ENCODE measurements around the gene NAA15.
"Not testable (repeated sequence)": the region's sequence is repeated elsewhere in the genome, so short reads cannot be mapped to it uniquely, and the experiment has no call there.

NAA15 gene

GRCh38 chr4:139295942-139296299 is 5.4 kb upstream of the NAA15 start:
- FAIRE-seq = no peak
- DNase-seq (ENCODE audit: insufficient read length, low spot score) = no peak

DNA sequence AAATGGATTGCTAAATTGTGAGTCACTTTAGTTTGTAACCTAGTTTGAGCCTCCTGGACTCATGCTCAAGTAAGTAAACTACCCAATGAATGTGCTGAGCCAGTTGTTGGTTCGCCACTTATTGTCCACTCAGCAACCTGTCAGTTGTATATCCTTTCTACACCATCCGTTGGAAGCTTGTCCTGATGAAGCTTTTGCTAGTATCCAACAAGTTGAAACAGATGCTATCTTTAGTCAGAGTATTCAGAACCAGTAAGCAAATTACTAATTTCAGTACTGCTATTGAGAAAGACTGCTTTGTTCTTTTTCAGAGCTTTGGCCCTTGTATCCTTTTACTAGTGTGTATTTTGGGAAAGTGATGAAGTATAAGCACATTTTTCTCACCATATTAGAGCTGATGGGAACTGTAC is 4.3 kb upstream of the NAA15 start:
- DNase-seq (ENCODE audit: insufficient read length, low spot score) (no peak), FAIRE-seq (no peak)

GRCh38 chr4:139299536-139299935 is 1.8 kb upstream of the NAA15 start:
- no peak for FAIRE-seq
- no peak for DNase-seq (ENCODE audit: insufficient read length, low spot score)

GRCh38 chr4:139300431-139301112 is 733 bp upstream of the NAA15 start:
- DNase-seq (ENCODE audit: insufficient read length, low spot score) (no peak), FAIRE-seq (no peak)

DNA sequence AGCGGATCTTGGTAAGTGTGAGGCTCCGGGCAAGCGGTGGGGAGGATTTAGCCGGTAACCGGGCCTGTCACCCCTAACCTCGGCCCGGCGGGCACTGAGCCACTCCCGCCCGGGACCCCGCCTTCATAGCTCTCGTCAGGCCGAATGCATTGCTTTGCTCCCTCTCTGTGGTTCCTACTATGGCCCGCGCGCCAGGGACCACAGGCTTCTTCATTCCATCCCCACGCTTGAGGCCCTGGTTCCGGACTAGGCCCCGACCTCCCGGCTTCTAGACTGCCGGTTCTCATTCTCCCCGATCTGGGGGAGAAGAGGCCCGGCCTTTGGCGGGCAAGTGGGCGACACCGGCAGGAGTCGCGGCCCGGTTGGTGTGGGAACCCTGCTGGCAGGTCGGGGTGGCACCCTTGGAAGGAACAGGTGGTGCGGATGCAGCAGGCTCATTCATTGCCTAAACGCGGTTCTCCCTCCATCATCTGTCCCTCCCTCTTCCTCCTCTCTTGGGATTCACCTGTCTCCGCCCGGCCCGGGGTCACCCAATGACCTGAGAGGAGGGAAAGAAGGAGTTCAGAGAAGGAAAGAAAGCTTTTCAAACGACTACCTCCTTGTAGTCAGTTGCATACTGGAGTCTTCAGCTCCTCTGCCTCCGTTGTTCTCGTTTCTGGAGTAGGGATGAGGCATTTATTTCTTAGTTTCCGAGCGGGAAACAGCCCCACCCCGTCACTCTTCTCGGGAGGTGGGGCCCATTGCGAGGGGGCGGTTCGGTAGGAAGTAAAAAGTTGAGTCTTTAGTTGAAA is 711 bp downstream of the NAA15 start, which contains the start of gene NDUFC1:
Gene NDUFC1, minus strand, starts transcription at position 657 of the 791 bp plus-strand sequence. CDS start 6,679 bp downstream, outside the sequence.
- FAIRE-seq (no peak), DNase-seq (ENCODE audit: insufficient read length, low spot score) (no peak)

GRCh38 chr4:139304920-139305319 is 3.6 kb downstream of the NAA15 start:
- FAIRE-seq (no peak), DNase-seq (ENCODE audit: insufficient read length, low spot score) (no peak)

GRCh38 chr4:139311909-139312308 is 10.6 kb downstream of the NAA15 start:
- DNase-seq (ENCODE audit: insufficient read length, low spot score) (no peak), FAIRE-seq (no peak)

DNA sequence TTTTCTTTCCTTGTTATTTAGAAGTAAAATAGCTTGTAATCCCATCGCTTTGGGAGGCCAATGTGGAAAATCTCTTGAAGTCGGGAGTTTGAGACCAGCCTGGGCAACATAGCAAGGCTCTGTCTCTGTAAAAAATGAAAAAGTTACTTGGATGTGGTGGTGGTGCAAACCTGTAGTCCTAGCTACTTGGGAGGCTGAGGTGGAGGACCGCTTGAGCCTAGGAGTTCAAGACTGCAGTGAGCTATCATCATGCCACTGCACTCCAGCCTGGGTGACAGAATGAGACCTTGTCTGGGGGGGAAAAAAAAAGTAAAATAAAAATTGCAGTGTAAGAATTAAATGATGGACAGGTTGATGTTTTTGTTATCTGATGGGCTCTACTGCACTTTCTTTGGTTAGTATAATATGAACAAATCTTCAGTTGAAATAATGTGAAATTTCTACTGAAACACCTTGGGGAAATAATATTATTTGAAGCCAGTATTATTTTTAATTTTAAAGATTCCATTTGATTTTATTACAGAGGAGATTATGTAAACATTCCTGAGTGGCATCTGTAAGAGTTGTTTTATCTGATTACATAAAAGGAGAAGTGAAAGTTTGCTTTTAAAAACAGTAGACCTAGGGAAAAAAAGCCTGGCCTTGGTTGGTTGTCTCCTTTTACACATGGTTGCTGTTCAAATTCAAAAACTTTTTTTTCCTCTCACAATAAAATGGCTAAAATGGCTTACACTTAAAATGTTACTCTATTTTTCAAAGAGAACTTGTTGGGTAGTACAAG is 11.4 kb downstream of the NAA15 start:
- DNase-seq (ENCODE audit: insufficient read length, low spot score) (no peak), FAIRE-seq (no peak)

GRCh38 chr4:139313414-139313813 is 12.1 kb downstream of the NAA15 start:
- DNase-seq (ENCODE audit: insufficient read length, low spot score) = not testable (repeated sequence)

GRCh38 chr4:139314047-139314800 is 12.9 kb downstream of the NAA15 start:
- DNase-seq (ENCODE audit: insufficient read length, low spot score) (no peak), FAIRE-seq (no peak)

More at GRCh38 chr4:139313414-139313813, 12.1 kb downstream of the NAA15 start:
- not testable (repeated sequence) for FAIRE-seq

- no peak for FAIRE-seq
- no peak for DNase-seq (ENCODE audit: insufficient read length, low spot score)
Observed at GRCh38 chr4:139315221-139315675, 13.9 kb downstream of the NAA15 start.

- FAIRE-seq (no peak), DNase-seq (ENCODE audit: insufficient read length, low spot score) (no peak)
Observed at GRCh38 chr4:139316733-139317132, 15.4 kb downstream of the NAA15 start.

GRCh38 chr4:139317635-139318034 is 16.3 kb downstream of the NAA15 start:
- DNase-seq (ENCODE audit: insufficient read length, low spot score) (no peak), FAIRE-seq (no peak)

DNA sequence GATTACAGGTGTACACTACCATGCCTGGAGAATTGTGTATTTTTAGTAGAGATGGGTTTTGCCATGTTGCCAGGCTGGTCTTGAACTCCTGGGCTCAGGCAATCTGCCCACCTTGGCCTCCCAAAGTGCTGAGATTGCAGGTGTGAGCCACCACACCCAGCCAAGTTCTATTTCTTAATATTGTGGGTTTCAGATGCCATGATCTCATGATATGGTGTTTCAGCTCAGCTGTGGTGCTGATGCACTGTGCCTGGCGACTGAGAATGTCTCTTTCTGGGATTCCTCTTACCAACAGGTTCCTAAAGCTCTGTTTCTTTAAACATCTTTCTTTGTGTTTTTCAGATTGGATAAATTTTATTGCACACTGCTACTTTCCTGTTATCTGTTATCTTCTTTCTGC is 18.3 kb downstream of the NAA15 start:
- FAIRE-seq = no peak

GRCh38 chr4:139322070-139322469 is 20.8 kb downstream of the NAA15 start:
- DNase-seq (ENCODE audit: insufficient read length, low spot score); FAIRE-seq: not testable (repeated sequence)

More for the DNA sequence above, 18.3 kb downstream of the NAA15 start:
- DNase-seq (ENCODE audit: insufficient read length, low spot score) = no peak

- not testable (repeated sequence) for DNase-seq (ENCODE audit: insufficient read length, low spot score); FAIRE-seq
Observed at GRCh38 chr4:139322541-139322940, 21.2 kb downstream of the NAA15 start.

DNA sequence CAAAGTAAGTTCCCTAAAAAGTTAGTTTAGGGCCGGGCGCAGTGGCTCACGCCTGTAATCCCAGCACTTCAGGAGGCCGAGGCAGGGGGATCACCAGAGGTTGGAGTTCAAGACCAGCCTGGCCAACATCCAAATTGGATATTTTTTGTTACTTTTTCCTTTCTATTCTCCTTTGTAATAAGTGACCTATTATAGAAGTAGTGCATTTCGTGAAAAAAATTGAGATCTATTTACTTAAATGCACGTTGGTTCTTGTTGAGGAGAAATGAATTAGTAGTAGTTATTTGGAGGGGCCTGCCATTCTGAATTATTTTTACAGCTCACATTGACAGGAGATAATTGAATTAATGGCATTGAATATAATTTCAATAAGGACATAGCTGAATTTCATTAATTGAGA is 23.3 kb downstream of the NAA15 start:
- FAIRE-seq = no peak
- DNase-seq (ENCODE audit: insufficient read length, low spot score) = no peak

- FAIRE-seq (no peak), DNase-seq (ENCODE audit: insufficient read length, low spot score) (no peak)
Observed at GRCh38 chr4:139329665-139330200, 28.4 kb downstream of the NAA15 start.

DNA sequence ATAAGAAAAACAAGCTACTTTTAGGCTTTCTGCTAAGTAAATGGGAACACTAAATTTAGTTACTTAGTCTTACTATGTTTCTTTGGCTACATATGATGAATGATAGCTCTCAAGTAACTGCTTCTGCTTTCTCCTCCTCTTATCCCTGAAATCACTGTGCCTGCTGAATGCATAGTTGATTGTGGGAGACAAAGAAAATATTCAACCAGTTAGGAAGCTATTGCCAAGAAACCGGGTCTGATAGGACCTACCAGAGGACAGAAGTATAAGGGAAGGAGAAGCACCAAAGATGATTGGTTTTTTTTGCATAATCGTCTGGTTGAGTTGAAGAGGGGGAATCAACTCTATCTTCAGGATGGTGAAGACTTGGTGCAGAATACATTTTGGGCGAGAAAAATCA is 29.0 kb downstream of the NAA15 start:
- FAIRE-seq (no peak), DNase-seq (ENCODE audit: insufficient read length, low spot score) (no peak)

- DNase-seq (ENCODE audit: insufficient read length, low spot score) = no peak
Observed at GRCh38 chr4:139331185-139331584, 29.9 kb downstream of the NAA15 start.

More at GRCh38 chr4:139331185-139331584, 29.9 kb downstream of the NAA15 start:
- no peak for FAIRE-seq

Measured in HTR-8/SVneo (cell line).